GM18909 (cell line): ENCODE data around the gene AGTPBP1.
"Not testable (repeated sequence)": the region's sequence is repeated elsewhere in the genome, so short reads cannot be mapped to it uniquely, and the experiment has no call there.

Source experiments
- ATAC-seq: cut with Tn5 transposase; IDR thresholded peaks from one replicate; pipeline ENCODE4 v1.9.1; 2021; ENCODE audit warnings: mild to moderate bottlenecking; ENCODE audit not compliant: unreplicated experiment, poor library complexity

Gene AGTPBP1

DNA sequence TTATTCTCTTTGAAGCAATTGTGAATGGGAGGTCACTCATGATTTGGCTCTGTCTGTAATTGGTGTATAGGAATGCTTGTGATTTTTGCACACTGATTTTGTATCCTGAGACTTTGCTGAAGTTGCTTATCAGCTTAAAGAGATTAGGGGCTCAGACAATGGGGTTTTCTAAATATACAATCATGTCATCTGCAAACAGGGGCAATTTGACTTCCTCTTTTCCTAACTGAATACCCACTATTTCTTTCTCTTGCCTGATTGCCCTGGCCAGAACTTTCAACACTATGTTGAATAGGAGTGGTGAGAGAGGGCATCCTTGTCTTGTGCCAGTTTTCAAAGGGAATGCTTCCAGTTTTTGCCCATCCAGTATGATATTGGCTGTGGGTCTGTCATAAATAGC, 22.3 kb downstream of the AGTPBP1 start:
- ATAC-seq = not testable (repeated sequence)

DNA sequence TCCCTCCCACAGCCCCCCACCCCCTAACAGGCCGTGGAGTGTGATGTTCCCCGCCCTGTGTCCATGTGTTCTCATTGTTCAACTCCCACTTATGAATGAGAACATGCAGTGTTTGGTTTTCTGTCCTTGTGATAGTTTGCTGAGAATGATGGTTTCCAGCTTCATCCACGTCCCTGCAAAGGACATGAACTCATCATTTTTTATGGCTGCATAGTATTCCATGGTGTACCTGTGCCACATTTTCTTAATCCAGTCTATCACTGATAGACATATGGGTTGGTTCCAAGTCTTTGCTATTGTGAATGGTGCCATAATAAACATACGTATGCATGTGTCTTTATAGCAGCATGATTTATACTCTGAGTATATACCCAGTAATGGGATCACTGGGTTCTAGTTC, 23.9 kb downstream of the AGTPBP1 start:
- not testable (repeated sequence) for ATAC-seq

DNA sequence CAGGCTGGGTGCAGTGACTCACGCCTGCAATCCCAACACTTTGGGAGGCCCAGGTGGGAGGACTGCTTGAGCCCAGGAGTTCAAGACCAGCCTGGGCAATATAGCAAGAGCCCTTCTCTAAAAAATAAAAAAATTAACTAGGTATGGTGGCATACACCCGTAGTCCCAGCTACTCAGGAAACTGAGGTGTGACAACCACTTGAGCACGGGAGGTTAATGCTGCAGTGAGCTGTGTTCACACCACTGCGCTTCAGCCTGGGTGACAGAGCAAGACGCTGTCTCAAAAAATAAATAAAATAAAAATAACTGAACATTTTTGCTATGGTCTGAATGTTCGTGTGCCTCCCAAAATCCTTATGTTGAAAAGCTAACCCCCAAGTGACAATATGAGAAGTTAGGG, 24.5 kb downstream of the AGTPBP1 start:
- no peak for ATAC-seq

DNA sequence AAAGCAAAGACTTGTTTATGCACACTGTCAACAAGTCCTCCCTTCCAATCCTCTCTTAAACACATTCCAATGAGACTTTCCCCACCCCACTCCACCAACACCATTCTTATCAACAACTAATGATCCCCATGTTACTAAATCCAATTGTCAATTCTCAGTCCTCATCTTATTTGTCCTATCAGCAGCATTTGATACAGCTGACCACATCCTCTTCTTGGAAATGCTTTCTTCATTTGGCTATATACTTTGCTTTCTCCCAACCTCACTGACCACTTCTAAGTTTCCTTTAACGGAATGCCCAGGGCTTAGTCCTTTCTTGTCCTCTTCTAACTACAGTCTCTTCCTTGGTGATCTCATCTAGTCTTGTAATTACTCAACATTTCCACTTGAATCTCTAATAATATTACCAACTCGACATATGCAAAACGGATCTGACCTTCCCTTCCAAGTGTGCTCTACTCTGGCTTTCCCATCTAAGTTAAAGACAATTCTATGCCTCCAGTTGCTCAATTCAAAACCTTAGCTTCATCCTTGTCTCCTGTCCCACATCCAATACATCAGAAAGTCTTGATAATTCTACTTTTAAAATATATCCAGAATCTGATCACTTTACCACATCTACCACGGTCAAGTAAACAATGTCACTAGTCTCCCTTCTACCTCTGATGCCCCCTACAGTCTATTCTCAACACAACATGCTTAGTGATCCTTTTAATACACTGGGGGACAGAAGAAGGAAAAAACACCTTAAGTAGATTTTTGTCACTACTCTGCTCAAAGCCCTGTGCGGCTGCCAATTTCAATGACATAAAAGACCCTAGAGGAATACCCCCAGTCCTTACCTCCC, 25.5 kb downstream of the AGTPBP1 start:
- peak; percentile 64 for ATAC-seq

DNA sequence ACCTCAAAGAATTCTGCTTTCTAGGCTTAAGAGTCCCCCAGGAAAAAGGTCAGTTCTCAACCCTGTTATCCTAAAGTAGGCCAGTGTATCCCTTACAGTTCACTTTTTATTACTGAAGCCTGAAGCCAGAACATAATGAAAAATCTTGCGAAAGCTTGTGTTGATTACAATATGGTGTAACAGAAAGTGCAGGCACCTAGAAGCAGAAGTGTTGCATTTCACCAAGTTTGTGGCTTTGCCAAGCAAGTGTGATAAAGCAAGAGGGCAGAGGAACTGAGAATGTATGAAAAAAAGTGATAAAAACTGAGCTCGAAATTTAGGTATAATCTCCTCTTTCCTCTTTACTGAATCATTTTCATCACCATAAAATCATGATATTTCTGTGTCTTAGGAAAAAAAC, 26.2 kb downstream of the AGTPBP1 start:
- ATAC-seq = peak; percentile 76

DNA sequence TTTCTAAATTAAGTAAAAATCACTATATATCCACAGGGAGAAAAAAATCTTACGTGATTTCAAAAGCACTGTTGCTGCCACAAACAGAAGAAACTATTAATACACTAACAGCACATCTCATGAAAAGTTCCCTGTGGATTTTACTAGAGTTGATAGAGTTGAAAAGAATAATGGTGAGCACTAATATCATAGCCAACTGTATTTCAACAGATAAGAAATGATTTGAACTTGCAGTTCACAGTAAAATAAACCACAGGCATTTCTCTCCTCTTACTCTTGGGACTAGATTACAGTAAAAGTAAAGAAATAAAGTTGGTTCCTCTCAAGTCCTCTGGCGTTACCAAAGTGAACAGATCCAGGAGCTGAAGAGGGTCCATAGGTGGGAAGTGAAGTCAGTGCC, 27.9 kb downstream of the AGTPBP1 start:
- no peak for ATAC-seq

DNA sequence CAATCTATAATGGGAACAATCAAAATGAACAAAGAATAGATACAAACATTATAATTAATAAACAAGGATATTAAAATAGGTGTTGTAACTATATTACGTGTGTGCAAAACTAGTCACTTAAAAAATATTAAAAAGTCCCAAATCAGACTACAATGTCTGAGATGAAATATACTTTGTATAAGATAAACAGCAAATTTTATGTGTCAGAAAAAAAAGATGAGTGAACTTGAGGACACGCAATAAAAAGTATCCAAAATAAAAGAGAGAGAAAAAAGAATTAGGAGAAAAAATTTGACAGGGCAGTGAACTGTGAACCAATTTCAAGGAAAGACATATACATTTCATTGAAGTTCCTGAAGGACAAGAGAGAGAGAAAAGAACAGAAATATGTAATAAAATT, 37.0 kb downstream of the AGTPBP1 start:
- ATAC-seq = no peak

DNA sequence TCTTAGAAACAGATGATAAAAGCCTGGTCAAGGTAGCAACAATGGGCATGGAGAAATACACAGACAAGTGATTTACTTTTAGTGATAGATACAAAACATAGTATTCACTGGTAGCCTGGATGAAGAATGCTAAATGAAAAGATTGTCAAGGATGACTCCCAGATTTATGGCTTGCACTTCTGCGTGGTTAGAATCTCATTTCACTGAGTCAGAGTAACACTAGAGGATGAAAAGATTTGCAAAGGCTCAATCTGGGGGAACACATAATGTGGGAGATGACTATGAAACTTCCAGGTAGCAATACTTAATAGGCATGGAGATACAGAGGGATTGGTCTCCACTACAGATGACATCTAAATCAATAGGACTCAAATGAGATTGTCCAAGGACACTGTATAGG, 38.4 kb downstream of the AGTPBP1 start:
- no peak for ATAC-seq

DNA sequence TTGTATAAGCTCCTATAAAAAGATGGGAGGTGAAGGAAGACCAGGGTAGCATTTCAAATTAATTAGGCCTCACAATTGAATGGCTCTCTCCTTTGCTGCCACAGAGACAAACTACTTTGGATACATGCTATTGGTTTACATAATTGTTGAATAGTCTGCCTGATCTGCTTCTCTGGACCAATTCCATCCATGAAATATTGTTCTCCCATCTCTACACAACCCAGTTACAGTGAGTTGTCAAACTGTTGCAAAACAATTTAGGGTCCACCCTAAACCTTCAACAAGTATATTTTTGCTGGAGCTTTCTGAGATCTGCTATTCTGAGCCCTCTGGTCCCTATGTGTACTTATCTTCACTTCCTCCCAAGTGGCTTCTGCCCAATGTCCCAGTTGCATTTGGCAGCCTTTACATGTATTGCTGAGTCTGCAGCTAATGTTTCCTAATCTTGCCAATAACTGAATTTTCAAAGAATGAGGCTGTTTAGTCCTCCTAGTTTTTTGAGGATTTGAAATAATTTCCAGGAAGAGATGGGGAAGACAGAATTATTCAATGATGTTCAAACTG, 38.9 kb downstream of the AGTPBP1 start:
- no peak for ATAC-seq

DNA sequence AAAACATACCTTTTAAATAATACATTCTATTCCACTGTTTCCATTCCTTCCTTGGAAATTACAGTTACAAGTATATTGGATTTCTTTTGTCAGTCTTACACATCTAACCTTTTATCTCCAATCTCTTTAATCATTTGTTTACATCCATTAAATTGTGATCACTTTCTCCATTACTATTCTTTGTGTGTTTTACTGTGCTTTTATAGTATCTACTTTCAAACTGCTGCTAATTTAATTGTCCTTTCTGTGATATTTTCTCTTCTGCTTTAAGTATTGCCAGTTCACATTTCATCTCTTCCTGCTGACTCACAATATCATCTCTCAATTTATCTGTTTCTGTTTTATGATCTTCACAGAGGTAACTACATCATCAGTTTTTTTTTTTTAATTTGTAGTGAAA, 39.6 kb downstream of the AGTPBP1 start:
- ATAC-seq = no peak

DNA sequence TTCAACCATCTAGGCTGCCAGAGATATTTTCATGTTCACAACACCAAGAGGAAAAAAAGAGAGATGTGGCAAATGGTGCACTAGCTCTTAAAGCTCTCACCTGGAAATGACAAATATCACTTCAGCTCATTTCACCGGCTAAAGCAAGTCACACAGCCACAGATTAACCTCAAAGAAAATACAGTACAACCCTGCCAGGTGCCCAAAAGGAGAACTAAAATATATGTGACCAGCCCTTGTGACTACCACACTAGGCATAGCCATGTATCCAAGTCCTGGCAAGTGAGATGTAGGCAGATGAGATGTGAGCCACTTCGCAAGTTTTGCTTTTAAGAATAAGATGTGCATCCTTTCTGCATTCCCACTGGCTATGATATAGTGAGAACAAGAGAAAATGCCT, 41.4 kb downstream of the AGTPBP1 start:
- no peak for ATAC-seq

DNA sequence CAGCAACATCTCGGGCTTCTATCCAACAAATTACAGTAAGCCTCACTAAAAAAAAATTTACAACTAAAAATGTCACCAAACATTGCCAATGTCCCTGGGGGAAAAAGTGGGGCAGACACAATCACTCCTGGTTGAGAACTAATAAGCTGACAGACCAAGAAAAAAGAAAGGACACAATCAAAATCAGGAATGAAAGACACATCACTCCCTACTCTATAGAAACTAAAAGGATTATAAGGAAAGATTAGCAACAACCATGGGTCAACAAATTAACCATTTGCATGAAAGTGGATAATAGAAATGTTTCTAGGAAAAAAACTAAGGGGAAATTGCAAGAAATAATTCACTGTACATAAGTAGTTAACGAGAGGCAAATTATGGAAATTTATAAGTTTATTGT, 53.4 kb downstream of the AGTPBP1 start:
- no peak for ATAC-seq

DNA sequence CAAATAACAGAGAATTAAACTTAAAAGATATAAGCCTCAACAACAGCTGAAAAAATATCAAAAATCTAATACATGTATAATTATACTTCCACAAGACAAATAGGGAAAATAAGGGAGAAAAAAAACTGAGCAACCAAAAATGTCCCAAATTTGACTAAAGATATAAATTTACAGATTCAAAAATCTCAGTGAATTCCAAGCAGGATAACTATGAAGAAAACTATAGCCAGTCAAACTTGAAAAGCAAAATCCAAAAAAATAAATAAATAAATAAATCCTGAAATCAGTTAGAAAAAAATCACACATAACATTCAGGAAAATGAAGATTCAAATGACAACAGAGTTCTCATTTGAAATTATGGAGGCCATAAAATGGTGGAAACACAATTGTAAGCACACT, 56.7 kb downstream of the AGTPBP1 start:
- ATAC-seq = no peak

DNA sequence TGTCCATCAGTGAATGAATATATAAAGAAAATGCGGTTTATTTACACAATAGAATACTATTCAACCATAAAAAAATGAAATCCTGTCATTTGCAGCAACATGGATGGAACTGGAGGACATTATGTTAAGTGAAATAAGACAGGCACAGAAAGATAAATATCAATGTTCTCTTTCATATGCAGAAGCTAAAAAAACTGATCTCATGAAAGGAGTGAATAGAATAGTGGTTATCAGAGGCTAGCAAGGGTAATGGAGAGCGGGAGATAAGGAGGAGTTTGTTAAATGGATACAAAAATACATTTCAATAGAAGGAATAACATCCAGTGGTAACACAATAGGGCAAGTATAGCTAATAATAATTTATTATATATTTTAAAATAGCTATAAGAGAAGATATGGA, 65.0 kb downstream of the AGTPBP1 start:
- no peak for ATAC-seq

DNA sequence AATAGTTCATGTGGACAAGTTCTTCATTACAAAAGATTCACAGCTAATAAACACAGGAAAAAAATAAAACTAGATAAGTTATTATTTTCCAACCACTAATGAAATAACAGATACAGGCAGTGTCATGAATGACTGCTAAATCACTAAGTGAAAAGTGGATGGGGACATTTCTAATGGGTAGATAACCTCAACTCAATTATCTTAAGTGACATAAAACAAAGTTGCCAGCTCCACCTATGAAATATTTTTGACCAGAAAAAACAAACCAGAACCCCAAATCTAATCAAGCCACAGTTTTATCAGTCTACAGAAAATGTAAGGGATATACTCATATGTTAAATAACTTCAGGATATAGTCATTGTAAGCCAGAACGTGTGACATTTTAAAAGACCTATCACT, 74.4 kb downstream of the AGTPBP1 start:
- ATAC-seq = no peak

DNA sequence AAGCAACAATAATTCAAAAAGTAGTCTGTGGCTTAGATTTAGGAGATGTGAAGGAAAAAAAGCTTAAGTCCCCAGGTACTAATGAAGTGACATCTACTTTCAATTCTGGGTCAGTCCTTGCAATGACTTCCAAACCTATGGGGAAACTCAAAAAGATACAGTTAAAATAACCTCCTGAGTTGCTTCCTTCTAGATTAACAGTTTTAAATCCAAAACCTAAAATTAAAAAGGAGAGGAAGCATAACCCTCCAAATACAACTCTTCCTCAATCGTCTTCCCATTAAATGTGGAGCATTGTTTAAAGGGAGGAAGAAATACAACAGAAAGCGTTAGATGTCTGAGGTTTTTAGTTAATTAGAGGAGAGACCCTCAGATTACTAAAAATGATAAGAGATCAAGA, 75.7 kb downstream of the AGTPBP1 start:
- ATAC-seq = no peak

DNA sequence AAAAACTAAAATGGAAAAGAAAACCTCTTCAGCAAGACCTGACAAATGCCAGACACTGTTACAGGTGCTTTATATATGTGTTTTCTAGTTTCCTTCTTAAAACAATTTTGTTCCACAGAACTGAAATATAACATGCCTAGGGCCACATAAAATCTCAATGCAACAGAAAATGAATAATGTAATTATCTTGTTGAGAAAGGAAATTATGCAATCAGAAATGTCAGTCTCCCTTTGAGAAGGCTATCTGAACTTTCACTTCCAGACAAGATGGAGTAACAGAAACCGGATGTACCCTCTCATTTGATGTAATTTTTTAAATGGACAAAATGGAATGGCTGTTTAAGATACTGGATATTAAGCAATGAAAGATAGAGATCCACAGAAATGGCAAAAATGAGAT, 79.2 kb downstream of the AGTPBP1 start:
- ATAC-seq = no peak

DNA sequence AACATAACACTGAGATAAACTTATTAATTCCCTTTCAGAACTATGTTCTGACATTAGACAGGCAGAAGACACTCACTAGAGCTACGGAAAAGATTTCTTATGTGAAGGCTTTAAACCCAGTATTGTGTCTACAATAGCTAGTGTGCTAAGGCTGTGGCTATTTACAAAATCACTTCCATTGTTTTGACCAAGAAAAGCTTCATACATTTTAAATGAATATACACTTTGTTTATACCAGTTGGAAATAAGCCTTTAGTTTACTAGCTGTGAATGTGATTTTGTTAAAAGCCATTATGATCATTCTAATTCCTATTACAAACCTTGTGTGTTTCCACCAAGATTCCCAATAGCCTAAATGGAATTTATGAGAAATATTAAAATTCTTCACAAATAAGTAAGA, 83.0 kb downstream of the AGTPBP1 start:
- no peak for ATAC-seq

DNA sequence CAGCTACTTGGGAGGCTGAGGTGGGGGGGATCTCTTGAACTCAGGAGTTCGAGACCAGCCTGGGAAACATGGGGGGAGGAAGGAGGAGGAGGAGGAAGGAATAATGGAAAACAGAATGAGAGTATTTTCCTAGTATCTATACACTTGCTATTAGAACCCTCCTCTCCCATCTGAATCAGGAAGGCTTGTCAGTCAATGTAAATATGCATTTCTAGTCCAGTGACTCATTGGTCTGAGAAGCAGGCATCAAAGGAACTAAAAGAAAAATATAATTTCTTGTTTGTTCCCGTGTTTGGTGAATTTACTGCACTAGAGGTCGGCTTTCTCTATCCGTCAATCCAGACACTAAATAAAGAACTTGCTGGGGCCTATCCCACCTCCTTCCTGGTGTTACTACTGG, 88.6 kb downstream of the AGTPBP1 start:
- ATAC-seq = no peak

DNA sequence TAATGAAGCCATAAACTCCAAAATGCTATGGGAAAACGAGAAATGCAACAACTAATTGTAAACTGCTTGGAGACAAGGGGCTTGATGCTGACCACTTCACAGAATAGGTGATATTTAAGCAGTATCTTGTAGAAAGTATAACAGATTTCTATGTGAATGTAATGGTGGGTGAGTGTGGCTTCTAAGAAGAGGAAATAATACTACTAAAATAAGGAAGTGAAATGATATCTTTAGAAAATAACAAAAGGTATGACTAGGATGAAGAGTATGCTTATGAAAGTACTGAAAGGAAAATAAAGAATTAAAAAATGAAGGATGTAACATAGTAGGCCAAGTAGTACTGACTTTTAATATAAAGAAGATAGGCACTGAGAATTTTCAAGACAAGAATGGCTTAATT, 94.2 kb downstream of the AGTPBP1 start:
- peak; percentile 92 for ATAC-seq

DNA sequence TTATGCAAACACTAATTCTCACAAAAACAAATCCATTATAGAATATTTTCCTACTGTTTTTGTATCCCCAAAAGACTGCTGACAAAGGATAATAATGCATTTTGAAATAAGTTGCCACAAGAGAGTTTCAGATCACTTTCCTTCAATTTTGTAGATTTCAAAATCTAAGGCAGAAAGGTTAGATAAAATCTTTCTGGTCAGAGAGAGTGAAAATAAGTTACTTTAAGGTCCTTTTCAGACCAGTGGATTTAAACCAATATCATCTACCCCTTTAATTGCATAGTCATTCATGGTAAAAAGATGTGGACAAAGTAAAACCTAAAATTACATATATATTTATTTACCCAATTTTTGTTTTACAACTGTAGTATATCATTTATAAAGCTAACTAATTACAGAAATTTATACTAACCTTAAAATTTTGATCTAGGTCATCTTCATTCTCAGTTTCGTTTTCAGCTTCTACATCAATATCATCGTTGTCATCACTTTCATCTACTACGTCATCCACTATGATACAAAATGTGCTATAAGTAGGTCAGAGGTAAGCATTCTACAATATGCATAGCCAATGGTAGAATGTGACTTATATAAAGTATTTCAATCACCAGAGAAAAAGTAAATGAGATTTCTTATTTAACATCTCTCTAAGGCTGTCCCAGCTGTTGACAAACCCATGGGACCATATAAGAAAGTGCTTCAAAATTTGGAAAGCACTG, 95.7 kb downstream of the AGTPBP1 start:
- ATAC-seq = no peak

DNA sequence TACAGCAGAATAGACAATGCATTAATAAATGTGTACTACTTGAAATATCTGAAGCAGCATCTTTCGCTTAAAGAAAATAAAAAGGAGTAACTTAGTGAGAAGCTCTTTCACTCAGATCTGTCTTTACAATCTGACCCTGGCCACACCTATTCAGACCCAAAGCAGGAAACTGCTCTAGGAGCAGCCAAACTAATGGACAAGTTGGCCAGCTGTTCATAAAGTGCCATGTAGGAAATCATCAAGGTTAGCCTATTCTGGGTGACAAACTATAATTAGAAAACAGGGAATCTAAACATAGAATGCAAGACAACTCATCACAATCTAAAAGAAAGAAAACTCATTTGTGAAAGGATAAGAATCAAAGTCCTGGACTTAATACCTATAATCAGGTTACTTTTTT, 101.3 kb downstream of the AGTPBP1 start:
- ATAC-seq = no peak
